AG04449 (cell line): ENCODE results near the gene CCL14.
"Not testable (repeated sequence)": the region's sequence is repeated elsewhere in the genome, so short reads cannot be mapped to it uniquely, and the experiment has no call there.

Experiments
- CTCF ChIA-PET: fragments of 350-600 bp; formaldehyde crosslinking; extraction: SDS; loops from one replicate; lab custom pipeline; 2021; ENCODE audit warnings: antibody characterized with exemption; lab: Yijun Ruan, JAX
- POLR2A ChIA-PET: fragments of 400-600, 350-600 bp; formaldehyde crosslinking; extraction: SDS; loops from one replicate; lab custom pipeline; 2020; ENCODE audit warnings: antibody characterized with exemption, inconsistent platforms; lab: Yijun Ruan, JAX
- DNase-seq: peaks from one replicate; pipeline ENCODE4 v3.0.0-alpha.2; 2010; ENCODE audit warnings: low read depth, low spot score
- H3K4me3 ChIP-seq: 2 replicates; pipeline ENCODE4 v1.5.1; 2011; ENCODE audit warnings: low read depth, mild to moderate bottlenecking, control low read depth, low read length
- CTCF ChIP-seq: IDR thresholded peaks from one replicate; pipeline ENCODE4 v1.5.1; 2011; ENCODE audit warnings: mild to moderate bottlenecking, moderate library complexity, low read length, control low read depth, inconsistent platforms; ENCODE audit not compliant: insufficient read depth; ENCODE audit errors: missing control alignments

Gene CCL14

GRCh38 chr17:36000732-36001109 is 14.2 kb upstream of the CCL14 start:
- ChIA-PET CTCF (no interaction called here), POLR2A (no interaction called here)
- no peak for DNase-seq
- no peak overlapping the region for H3K4me3 ChIP-seq
- TF ChIP-seq CTCF: no peak

GRCh38 chr17:35998756-35999155 is 12.2 kb upstream of the CCL14 start:
- TF ChIP-seq CTCF: no peak
- DNase-seq: no peak
- CTCF ChIA-PET: no interaction called here
- H3K4me3 ChIP-seq: no peak overlapping the region
- POLR2A ChIA-PET: no interaction called here

GRCh38 chr17:35998018-35998545 is 11.6 kb upstream of the CCL14 start:
- H3K4me3 ChIP-seq: no peak overlapping the region
- no peak for DNase-seq
- no peak for TF ChIP-seq CTCF
- CTCF ChIA-PET: interaction anchor here (1.2 to 1.3 kb wide), 2 partner anchors 22 to 152 kb away, joined by 3 read pairs; no protein-coding TSS in a partner anchor
- POLR2A ChIA-PET: no interaction called here

- DNase-seq, POLR2A ChIA-PET, CTCF ChIA-PET, H3K4me3 ChIP-seq: not testable (repeated sequence)
These were observed 8.8 kb upstream of the CCL14 start for GRCh38 chr17:35995346-35995745.

- H3K4me3 ChIP-seq: no peak overlapping the region
- no peak for DNase-seq
- POLR2A ChIA-PET: no interaction called here
- TF ChIP-seq CTCF: no peak
- CTCF ChIA-PET: no interaction called here
These were observed 4.5 kb upstream of the CCL14 start for GRCh38 chr17:35991075-35991474.

- H3K4me3 ChIP-seq: no peak overlapping the region
- ChIA-PET POLR2A (no interaction called here), CTCF (interaction anchor here (1.4 kb wide), 1 partner anchor 18 kb away, joined by 4 read pairs; no protein-coding TSS in a partner anchor)
- TF ChIP-seq CTCF: no peak
- DNase-seq: no peak
These were observed 1.6 kb upstream of the CCL14 start for GRCh38 chr17:35988164-35988563.

- no peak overlapping the region for H3K4me3 ChIP-seq
- ChIA-PET CTCF (no interaction called here), POLR2A (no interaction called here)
- no peak for DNase-seq
- TF ChIP-seq CTCF: no peak
These were observed 2.4 kb downstream of the CCL14 start for GRCh38 chr17:35984140-35984539.
